Fibroblast of skin of back (primary cell): ENCODE results near the gene SLC6A12.

ENCODE experiments used
- DNase-seq: peaks from one replicate; pipeline ENCODE4 v3.0.0-alpha.2; 2013

Gene SLC6A12

GRCh38 chr12:215116-215515 lies 1.2 kb upstream of the SLC6A12 start:
- DNase-seq: no peak

- no peak for DNase-seq
These were observed 427 bp downstream of the SLC6A12 start for GRCh38 chr12:213527-213932.

GRCh38 chr12:212715-213526 lies 1.0 kb downstream of the SLC6A12 start:
- no peak for DNase-seq

- no peak for DNase-seq
These were observed 1.6 kb downstream of the SLC6A12 start for GRCh38 chr12:212415-212714.

GRCh38 chr12:211639-212414 lies 2.1 kb downstream of the SLC6A12 start:
- no peak for DNase-seq

DNA sequence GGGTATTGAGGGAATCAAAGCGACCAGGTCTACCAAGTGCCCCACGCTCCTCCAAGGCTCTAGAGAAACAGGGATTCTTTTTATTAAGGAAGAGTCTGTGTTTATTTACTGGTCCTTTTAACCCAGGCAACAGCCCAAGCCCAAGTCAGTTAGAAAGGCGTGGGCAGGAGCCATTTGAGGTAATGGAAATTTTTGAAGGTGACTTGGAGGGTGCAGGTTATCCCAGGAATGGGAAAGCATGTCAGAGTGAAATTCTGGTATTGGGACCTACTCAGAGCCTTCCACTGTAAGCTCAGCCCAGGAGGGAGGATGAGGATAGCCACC lies 2.9 kb downstream of the SLC6A12 start:
- no peak for DNase-seq

- no peak for DNase-seq
These were observed 3.4 kb downstream of the SLC6A12 start for GRCh38 chr12:210277-211141.

DNA sequence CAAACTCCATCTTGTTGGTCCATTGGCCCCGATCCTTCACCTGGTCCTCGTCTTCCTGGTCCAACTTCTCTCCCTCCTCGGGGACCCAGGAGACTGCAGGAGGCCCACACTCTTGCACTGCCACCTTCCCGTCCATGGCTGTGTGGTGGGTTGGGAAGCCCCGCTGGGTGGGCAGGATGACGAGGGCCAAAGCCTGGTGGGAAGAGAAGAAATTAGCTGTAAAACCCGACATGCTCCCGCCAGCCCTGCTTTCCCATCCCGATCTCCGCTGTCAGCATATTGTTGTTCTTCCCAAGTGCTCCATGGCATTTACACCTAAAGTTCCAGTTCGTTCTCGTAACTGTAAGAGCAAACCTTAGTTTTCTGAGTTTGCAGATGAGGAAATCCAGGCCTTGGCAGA lies 4.1 kb downstream of the SLC6A12 start:
- DNase-seq: no peak

GRCh38 chr12:209246-209645 lies 4.7 kb downstream of the SLC6A12 start:
- DNase-seq: no peak

DNA sequence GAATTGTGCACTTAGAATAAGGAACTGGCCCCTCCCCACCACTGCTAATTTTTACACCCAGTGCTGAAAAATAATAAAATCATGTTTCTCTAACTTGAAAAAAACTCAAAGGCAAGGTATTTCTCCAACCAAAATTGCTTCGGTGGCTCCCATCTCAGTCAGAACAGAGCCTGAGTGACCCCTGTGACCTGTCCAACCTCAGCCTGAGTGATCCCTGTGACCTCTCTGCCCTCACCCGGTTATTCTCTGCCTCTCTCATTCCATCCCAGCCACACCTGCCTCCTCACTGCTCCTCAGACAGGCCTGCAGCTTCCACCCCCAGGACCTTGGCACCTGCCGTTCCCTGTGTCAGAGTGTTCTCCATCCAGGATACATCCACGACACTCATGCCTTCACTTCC lies 5.1 kb downstream of the SLC6A12 start:
- DNase-seq: no peak

- no peak for DNase-seq
These were observed 6.2 kb downstream of the SLC6A12 start for GRCh38 chr12:207804-208203.

DNA sequence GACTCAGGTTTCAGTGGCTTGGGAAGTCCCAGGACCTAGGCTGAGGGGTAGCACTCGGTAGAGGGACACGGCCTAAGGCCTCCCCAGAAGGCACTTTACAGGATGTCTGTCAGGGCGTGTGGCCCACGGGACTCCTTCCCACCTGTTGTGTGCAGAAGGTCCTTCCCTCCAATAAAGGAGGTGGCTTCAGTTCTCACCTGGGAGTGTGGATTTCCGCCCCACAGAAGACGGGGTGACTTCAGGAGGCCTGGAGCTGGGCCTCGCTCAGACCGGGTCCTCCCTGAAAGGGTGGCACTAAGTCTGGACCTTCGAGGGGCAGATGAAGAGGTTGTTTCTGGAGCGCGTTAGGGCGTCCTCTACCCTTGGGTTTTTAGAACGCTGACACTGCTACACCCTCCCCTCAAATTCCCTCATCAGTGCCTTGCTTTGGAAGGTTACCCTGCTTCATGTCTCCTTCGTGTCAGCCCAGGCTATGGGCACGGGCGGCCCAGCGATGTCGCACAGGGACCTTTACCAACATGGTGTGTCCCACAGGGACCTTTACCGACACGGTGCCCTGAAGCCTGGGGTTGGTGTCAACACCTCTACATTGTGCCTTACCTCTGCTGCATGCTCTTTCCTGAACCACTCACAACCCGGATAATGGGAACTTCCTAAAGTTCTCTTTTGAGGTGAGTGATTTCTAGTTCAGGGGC lies 7.1 kb downstream of the SLC6A12 start:
- DNase-seq: no peak

- no peak for DNase-seq
These were observed 8.9 kb downstream of the SLC6A12 start for GRCh38 chr12:205026-205425.

DNA sequence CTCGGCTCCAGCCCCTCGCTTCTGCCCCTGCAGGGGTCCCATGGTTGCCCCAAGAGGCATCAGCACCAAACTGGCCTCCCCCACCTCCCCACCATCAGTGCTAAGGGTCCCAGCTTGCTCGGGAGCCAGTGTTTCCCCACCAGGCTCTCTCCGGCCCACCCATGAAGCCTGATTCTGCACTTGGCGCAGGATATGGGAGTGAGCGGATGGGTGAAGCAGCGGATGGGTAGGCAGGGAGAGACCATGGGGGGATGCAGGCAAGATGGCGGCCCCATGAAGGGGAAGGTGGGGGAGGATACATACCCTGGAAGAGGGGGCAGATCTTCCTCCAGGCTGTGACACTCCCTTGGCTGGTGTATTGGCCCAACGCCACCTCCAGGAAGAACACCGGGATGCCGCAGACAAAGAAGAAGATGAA lies 9.7 kb downstream of the SLC6A12 start:
- DNase-seq: no peak

- DNase-seq: no peak
These were observed 10.3 kb downstream of the SLC6A12 start for GRCh38 chr12:203462-204260.

- DNase-seq: no peak
These were observed 10.9 kb downstream of the SLC6A12 start for GRCh38 chr12:203074-203461.

DNA sequence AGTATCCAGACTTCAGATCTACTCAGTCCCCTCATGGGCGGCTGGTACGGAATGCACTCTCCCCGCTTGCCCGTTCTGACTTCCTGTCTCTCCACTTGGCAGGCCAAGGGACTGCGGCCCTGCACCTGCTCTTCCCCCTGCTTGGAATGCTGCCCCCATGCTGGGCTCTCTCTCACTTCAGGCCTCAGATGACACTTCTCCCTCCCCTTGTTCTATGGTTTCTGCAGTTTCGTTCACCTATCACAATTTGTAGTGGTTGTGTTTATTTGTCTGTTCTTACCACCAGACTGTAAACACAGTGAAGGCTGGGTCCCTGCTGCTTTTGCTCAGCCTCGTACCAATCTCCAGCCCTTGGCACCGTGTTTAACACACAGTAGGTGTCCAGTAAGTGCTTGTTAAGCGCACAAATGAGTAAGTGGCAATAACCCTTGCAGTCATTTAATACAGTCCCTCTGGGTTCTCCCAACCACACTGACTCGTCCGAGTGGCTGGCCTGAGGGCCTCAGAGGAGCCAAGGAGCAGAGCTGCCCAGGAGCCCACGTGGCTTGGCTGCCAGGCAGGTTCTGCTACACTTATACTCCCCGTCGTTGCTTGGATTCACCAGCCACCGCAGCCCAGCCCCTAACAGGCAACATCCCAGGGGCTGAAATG lies 11.8 kb downstream of the SLC6A12 start:
- DNase-seq: no peak

DNA sequence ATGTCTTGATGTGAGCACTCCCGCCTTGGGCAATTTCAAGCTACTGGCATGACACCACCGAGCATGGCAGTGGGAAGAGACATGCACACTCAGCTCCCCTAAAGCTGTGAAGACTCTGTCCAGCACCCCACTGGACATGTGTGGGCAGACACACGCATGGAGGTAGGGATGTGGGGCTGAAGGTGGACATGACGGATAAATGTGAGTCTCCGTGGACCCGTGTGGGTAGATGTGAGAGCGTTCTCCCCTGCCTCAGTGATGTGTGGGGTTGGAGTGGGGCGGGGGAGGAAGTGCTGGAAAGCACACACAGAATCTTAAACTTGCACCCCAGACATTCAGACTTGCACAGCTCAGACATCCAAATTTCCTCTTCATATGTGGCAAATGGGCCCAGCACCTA lies 12.6 kb downstream of the SLC6A12 start:
- DNase-seq: no peak

DNA sequence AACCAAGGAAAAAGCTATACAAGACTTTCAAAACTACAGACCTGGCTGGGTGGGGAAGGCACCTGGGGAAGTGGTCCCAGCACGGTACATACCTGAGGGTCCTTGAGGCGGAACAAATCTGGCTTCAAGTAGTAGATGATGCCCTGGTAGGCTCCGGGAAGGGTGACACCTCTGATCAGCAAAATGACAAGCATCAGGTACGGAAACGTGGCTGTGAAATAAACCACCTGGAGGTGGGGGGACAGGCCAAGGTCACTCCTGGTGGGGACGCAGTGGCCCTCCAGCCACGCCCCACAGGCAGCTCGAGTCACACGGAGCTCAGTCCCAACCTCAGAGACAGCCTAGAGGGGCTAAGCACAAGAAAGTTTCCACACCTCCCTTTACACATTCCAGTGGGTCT lies 15.3 kb downstream of the SLC6A12 start:
- no peak for DNase-seq

GRCh38 chr12:197911-198695 lies 15.9 kb downstream of the SLC6A12 start:
- no peak for DNase-seq

- no peak for DNase-seq
These were observed 16.6 kb downstream of the SLC6A12 start for GRCh38 chr12:197347-197746.
